WTC11 (cell line): ENCODE results near the gene MALT1. TPM values are rescaled to one million over a fixed set of nuclear protein-coding genes. Genes with fewer than 3 reads are reported as not detected.

Source experiments
- ATAC-seq: fragments of 200-7000 bp; cut with Tn5 transposase; 2 replicates; pipeline ENCODE4 v1.10.0; 2021; ENCODE audit warnings: mild to moderate bottlenecking, moderate library complexity
- CTCF ChIA-PET: fragments of 300-600 bp; sonication (Branson Sonifier 250); formaldehyde crosslinking; loops from one replicate; lab custom pipeline; 2021; ENCODE audit warnings: antibody characterized with exemption; lab: Charles Lee
- POLR2A ChIA-PET: fragments of 350-600 bp; sonication (Branson Sonifier 250); formaldehyde crosslinking; loops from one replicate; lab custom pipeline; 2021; ENCODE audit warnings: antibody characterized with exemption; lab: Charles Lee
- DNase-seq: peaks from one replicate; pipeline ENCODE4 v3.0.0; 2021; ENCODE audit warnings: low spot score
- H3K27ac Mint-ChIP-seq: 2 replicates; pipeline ENCODE4 v1.8.0; 2021; ENCODE audit warnings: mixed read lengths
- H3K27me3 Mint-ChIP-seq: 2 replicates; pipeline ENCODE4 v1.8.0; 2021; ENCODE audit warnings: low read depth, mild to moderate bottlenecking, moderate library complexity, mixed read lengths
- H3K36me3 Mint-ChIP-seq: 2 replicates; pipeline ENCODE4 v1.8.0; 2021; ENCODE audit warnings: mixed read lengths
- H3K4me1 Mint-ChIP-seq: 2 replicates; pipeline ENCODE4 v1.8.0; 2022; ENCODE audit warnings: mixed read lengths
- H3K4me3 Mint-ChIP-seq: 2 replicates; pipeline ENCODE4 v1.8.0; 2021; ENCODE audit warnings: mild to moderate bottlenecking, moderate library complexity, mixed read lengths
- H3K9me3 Mint-ChIP-seq: 2 replicates; pipeline ENCODE4 v1.8.0; 2021; ENCODE audit warnings: mixed read lengths
- CBFB ChIP-seq: sonication (generic); formaldehyde crosslinking; IDR thresholded peaks from 2 replicates; pipeline ENCODE4 v1.8.1; 2022; ENCODE audit warnings: mild to moderate bottlenecking, low read depth, missing genetic modification reagents
- ELF4 ChIP-seq: sonication (generic); formaldehyde crosslinking; IDR thresholded peaks from 2 replicates; pipeline ENCODE4 v1.8.1; 2022; ENCODE audit warnings: low read depth, mild to moderate bottlenecking, moderate library complexity, missing genetic modification reagents
- ETV6 ChIP-seq: sonication (generic); formaldehyde crosslinking; IDR thresholded peaks from 2 replicates; pipeline ENCODE4 v1.8.1; 2022; ENCODE audit warnings: mild to moderate bottlenecking, missing genetic modification reagents
- FOXP1 ChIP-seq: sonication (generic); formaldehyde crosslinking; IDR thresholded peaks from 2 replicates; pipeline ENCODE4 v1.8.0; 2022; ENCODE audit warnings: missing genetic modification reagents, mild to moderate bottlenecking, moderate library complexity, borderline replicate concordance
- JUN ChIP-seq: sonication (generic); formaldehyde crosslinking; IDR thresholded peaks from 2 replicates; pipeline ENCODE4 v1.8.0; 2023; ENCODE audit warnings: mild to moderate bottlenecking, missing genetic modification reagents
- NR3C1 ChIP-seq: sonication (generic); formaldehyde crosslinking; conservative IDR thresholded peaks from 2 replicates; pipeline ENCODE4 v1.8.1; 2023; ENCODE audit warnings: low read depth, mild to moderate bottlenecking, missing genetic modification reagents
- PRRX2 ChIP-seq: fragments of 250-450 bp; sonication (Bioruptor Pico); IDR thresholded peaks from 2 replicates; pipeline ENCODE4 v1.8.0; 2021; ENCODE audit warnings: mild to moderate bottlenecking
- RELA ChIP-seq: sonication (generic); formaldehyde crosslinking; IDR thresholded peaks from 2 replicates; pipeline ENCODE4 v1.8.1; 2022; ENCODE audit warnings: missing genetic modification reagents, mild to moderate bottlenecking, borderline replicate concordance
- ZNF138 ChIP-seq: sonication (generic); formaldehyde crosslinking; conservative IDR thresholded peaks from 2 replicates; pipeline ENCODE4 v1.8.1; 2022; ENCODE audit warnings: mild to moderate bottlenecking, moderate library complexity, missing genetic modification reagents
- ZNF219 ChIP-seq: sonication (generic); formaldehyde crosslinking; IDR thresholded peaks from 2 replicates; pipeline ENCODE4 v1.8.0; 2023; ENCODE audit warnings: missing genetic modification reagents, mild to moderate bottlenecking, borderline replicate concordance
- total RNA-seq: library from RNA; stranded (reverse); gene quantifications from 3 replicates; pipeline ENCODE4 v1.2.3, GENCODE V29; 2021
- TF ChIP-seq, protein P1 (sequence below): sonication (generic); formaldehyde crosslinking; conservative IDR thresholded peaks from 2 replicates; pipeline ENCODE4 v1.8.1; 2023; ENCODE audit warnings: mild to moderate bottlenecking, low read depth, missing genetic modification reagents, moderate library complexity
- TF ChIP-seq, protein P2 (sequence below): sonication (generic); formaldehyde crosslinking; IDR thresholded peaks from 2 replicates; pipeline ENCODE4 v1.8.1; 2022; ENCODE audit warnings: mild to moderate bottlenecking, missing genetic modification reagents, moderate library complexity, borderline replicate concordance
- TF ChIP-seq, protein P3 (sequence below): sonication (generic); formaldehyde crosslinking; IDR thresholded peaks from 2 replicates; pipeline ENCODE4 v1.8.1; 2023; ENCODE audit warnings: mild to moderate bottlenecking, missing genetic modification reagents
- TF ChIP-seq, protein P4 (sequence below): sonication (generic); formaldehyde crosslinking; IDR thresholded peaks from 2 replicates; pipeline ENCODE4 v1.8.0; 2023; ENCODE audit warnings: mild to moderate bottlenecking, missing genetic modification reagents
- TF ChIP-seq, protein P5 (sequence below): sonication (generic); formaldehyde crosslinking; IDR thresholded peaks from 2 replicates; pipeline ENCODE4 v1.8.0; 2022; ENCODE audit warnings: mild to moderate bottlenecking, missing genetic modification reagents
- TF ChIP-seq, protein P6 (sequence below): sonication (generic); formaldehyde crosslinking; IDR thresholded peaks from 2 replicates; pipeline ENCODE4 v1.8.0; 2022; ENCODE audit warnings: missing genetic modification reagents
- TF ChIP-seq, protein P7 (sequence below): sonication (generic); formaldehyde crosslinking; IDR thresholded peaks from 2 replicates; pipeline ENCODE4 v1.8.1; 2022; ENCODE audit warnings: mild to moderate bottlenecking, moderate library complexity, missing genetic modification reagents
- TF ChIP-seq, protein P8 (sequence below): sonication (generic); formaldehyde crosslinking; IDR thresholded peaks from 2 replicates; pipeline ENCODE4 v1.8.0; 2023; ENCODE audit warnings: missing genetic modification reagents, mild to moderate bottlenecking, borderline replicate concordance

MALT1 gene
- total RNA-seq, 1 experiment from 2014 or later: 13.2 TPM

DNA sequence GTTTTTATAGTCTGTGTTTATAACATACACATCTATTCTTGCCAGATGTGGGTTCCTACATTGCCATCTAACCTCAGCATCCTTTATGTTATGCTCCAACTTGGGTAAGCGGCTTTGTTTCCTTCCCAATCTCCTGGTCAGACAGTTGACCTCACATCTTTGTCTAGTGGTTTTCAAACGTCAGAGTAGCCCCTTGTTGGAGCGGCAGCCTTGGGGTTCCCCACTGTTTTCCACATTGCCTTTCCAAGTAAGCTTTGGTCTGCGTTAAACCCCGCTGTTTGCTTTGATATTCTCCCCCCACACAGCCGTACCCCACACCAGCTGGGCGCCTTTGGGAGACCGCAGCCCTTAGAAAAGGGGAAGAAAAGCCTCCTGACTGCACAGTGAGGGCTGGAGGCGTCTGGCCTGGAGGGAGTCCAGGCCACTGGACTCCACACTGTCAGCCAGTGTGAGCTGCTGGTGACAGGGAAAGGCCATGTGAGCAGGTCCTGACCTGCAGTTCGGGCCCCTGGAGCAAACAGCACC is 83.3 kb downstream of the MALT1 start:
- DNase-seq (no peak), ATAC-seq (no peak; the same call in 1 of the 2 replicates)
- POLR2A ChIA-PET: no interaction called here

More for the DNA sequence above, 83.3 kb downstream of the MALT1 start:
- H3K9me3 Mint-ChIP-seq: no peaks in the 10 kb centered on the region
- H3K27ac Mint-ChIP-seq: no peak overlapping the region
- H3K4me1 Mint-ChIP-seq: peaks cover 5% of the 10 kb centered on the region
- H3K36me3 Mint-ChIP-seq: peaks cover 2% of the 10 kb centered on the region
- TF ChIP-seq RELA (CRISPR knock-in tag): no peak
- no peak for TF ChIP-seq ETV6 (CRISPR knock-in tag)
- no peak for TF ChIP-seq ELF4
- TF ChIP-seq, protein P1, sequence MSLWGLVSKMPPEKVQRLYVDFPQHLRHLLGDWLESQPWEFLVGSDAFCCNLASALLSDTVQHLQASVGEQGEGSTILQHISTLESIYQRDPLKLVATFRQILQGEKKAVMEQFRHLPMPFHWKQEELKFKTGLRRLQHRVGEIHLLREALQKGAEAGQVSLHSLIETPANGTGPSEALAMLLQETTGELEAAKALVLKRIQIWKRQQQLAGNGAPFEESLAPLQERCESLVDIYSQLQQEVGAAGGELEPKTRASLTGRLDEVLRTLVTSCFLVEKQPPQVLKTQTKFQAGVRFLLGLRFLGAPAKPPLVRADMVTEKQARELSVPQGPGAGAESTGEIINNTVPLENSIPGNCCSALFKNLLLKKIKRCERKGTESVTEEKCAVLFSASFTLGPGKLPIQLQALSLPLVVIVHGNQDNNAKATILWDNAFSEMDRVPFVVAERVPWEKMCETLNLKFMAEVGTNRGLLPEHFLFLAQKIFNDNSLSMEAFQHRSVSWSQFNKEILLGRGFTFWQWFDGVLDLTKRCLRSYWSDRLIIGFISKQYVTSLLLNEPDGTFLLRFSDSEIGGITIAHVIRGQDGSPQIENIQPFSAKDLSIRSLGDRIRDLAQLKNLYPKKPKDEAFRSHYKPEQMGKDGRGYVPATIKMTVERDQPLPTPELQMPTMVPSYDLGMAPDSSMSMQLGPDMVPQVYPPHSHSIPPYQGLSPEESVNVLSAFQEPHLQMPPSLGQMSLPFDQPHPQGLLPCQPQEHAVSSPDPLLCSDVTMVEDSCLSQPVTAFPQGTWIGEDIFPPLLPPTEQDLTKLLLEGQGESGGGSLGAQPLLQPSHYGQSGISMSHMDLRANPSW (CRISPR knock-in tag): no peak
- no peak for TF ChIP-seq FOXP1
- no peak for TF ChIP-seq PRRX2 (CRISPR knock-in tag)
- TF ChIP-seq, protein P2, sequence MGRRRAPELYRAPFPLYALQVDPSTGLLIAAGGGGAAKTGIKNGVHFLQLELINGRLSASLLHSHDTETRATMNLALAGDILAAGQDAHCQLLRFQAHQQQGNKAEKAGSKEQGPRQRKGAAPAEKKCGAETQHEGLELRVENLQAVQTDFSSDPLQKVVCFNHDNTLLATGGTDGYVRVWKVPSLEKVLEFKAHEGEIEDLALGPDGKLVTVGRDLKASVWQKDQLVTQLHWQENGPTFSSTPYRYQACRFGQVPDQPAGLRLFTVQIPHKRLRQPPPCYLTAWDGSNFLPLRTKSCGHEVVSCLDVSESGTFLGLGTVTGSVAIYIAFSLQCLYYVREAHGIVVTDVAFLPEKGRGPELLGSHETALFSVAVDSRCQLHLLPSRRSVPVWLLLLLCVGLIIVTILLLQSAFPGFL (CRISPR knock-in tag): no peak
- TF ChIP-seq, protein P3, sequence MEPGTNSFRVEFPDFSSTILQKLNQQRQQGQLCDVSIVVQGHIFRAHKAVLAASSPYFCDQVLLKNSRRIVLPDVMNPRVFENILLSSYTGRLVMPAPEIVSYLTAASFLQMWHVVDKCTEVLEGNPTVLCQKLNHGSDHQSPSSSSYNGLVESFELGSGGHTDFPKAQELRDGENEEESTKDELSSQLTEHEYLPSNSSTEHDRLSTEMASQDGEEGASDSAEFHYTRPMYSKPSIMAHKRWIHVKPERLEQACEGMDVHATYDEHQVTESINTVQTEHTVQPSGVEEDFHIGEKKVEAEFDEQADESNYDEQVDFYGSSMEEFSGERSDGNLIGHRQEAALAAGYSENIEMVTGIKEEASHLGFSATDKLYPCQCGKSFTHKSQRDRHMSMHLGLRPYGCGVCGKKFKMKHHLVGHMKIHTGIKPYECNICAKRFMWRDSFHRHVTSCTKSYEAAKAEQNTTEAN (CRISPR knock-in tag): no peak
- TF ChIP-seq, protein P4, sequence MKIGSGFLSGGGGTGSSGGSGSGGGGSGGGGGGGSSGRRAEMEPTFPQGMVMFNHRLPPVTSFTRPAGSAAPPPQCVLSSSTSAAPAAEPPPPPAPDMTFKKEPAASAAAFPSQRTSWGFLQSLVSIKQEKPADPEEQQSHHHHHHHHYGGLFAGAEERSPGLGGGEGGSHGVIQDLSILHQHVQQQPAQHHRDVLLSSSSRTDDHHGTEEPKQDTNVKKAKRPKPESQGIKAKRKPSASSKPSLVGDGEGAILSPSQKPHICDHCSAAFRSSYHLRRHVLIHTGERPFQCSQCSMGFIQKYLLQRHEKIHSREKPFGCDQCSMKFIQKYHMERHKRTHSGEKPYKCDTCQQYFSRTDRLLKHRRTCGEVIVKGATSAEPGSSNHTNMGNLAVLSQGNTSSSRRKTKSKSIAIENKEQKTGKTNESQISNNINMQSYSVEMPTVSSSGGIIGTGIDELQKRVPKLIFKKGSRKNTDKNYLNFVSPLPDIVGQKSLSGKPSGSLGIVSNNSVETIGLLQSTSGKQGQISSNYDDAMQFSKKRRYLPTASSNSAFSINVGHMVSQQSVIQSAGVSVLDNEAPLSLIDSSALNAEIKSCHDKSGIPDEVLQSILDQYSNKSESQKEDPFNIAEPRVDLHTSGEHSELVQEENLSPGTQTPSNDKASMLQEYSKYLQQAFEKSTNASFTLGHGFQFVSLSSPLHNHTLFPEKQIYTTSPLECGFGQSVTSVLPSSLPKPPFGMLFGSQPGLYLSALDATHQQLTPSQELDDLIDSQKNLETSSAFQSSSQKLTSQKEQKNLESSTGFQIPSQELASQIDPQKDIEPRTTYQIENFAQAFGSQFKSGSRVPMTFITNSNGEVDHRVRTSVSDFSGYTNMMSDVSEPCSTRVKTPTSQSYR (CRISPR knock-in tag): no peak
- no peak for TF ChIP-seq CBFB (CRISPR knock-in tag)
- TF ChIP-seq, protein P5, sequence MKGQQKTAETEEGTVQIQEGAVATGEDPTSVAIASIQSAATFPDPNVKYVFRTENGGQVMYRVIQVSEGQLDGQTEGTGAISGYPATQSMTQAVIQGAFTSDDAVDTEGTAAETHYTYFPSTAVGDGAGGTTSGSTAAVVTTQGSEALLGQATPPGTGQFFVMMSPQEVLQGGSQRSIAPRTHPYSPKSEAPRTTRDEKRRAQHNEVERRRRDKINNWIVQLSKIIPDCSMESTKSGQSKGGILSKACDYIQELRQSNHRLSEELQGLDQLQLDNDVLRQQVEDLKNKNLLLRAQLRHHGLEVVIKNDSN (CRISPR knock-in tag): no peak
- TF ChIP-seq, protein P6, sequence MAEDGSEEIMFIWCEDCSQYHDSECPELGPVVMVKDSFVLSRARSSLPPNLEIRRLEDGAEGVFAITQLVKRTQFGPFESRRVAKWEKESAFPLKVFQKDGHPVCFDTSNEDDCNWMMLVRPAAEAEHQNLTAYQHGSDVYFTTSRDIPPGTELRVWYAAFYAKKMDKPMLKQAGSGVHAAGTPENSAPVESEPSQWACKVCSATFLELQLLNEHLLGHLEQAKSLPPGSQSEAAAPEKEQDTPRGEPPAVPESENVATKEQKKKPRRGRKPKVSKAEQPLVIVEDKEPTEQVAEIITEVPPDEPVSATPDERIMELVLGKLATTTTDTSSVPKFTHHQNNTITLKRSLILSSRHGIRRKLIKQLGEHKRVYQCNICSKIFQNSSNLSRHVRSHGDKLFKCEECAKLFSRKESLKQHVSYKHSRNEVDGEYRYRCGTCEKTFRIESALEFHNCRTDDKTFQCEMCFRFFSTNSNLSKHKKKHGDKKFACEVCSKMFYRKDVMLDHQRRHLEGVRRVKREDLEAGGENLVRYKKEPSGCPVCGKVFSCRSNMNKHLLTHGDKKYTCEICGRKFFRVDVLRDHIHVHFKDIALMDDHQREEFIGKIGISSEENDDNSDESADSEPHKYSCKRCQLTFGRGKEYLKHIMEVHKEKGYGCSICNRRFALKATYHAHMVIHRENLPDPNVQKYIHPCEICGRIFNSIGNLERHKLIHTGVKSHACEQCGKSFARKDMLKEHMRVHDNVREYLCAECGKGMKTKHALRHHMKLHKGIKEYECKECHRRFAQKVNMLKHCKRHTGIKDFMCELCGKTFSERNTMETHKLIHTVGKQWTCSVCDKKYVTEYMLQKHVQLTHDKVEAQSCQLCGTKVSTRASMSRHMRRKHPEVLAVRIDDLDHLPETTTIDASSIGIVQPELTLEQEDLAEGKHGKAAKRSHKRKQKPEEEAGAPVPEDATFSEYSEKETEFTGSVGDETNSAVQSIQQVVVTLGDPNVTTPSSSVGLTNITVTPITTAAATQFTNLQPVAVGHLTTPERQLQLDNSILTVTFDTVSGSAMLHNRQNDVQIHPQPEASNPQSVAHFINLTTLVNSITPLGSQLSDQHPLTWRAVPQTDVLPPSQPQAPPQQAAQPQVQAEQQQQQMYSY: no peak
- TF ChIP-seq, protein P7, sequence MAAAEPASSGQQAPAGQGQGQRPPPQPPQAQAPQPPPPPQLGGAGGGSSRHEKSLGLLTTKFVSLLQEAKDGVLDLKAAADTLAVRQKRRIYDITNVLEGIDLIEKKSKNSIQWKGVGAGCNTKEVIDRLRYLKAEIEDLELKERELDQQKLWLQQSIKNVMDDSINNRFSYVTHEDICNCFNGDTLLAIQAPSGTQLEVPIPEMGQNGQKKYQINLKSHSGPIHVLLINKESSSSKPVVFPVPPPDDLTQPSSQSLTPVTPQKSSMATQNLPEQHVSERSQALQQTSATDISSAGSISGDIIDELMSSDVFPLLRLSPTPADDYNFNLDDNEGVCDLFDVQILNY (CRISPR knock-in tag): no peak
- no peak for TF ChIP-seq ZNF138 (CRISPR knock-in tag)
- TF ChIP-seq JUN (CRISPR knock-in tag): no peak
- no peak for TF ChIP-seq ZNF219 (CRISPR knock-in tag)
- TF ChIP-seq, protein P8, sequence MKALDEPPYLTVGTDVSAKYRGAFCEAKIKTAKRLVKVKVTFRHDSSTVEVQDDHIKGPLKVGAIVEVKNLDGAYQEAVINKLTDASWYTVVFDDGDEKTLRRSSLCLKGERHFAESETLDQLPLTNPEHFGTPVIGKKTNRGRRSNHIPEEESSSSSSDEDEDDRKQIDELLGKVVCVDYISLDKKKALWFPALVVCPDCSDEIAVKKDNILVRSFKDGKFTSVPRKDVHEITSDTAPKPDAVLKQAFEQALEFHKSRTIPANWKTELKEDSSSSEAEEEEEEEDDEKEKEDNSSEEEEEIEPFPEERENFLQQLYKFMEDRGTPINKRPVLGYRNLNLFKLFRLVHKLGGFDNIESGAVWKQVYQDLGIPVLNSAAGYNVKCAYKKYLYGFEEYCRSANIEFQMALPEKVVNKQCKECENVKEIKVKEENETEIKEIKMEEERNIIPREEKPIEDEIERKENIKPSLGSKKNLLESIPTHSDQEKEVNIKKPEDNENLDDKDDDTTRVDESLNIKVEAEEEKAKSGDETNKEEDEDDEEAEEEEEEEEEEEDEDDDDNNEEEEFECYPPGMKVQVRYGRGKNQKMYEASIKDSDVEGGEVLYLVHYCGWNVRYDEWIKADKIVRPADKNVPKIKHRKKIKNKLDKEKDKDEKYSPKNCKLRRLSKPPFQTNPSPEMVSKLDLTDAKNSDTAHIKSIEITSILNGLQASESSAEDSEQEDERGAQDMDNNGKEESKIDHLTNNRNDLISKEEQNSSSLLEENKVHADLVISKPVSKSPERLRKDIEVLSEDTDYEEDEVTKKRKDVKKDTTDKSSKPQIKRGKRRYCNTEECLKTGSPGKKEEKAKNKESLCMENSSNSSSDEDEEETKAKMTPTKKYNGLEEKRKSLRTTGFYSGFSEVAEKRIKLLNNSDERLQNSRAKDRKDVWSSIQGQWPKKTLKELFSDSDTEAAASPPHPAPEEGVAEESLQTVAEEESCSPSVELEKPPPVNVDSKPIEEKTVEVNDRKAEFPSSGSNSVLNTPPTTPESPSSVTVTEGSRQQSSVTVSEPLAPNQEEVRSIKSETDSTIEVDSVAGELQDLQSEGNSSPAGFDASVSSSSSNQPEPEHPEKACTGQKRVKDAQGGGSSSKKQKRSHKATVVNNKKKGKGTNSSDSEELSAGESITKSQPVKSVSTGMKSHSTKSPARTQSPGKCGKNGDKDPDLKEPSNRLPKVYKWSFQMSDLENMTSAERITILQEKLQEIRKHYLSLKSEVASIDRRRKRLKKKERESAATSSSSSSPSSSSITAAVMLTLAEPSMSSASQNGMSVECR: no peak
- TF ChIP-seq NR3C1 (CRISPR knock-in tag): no peak
- TF ChIP-seq, all 79 proteins: peak for 0
- H3K27me3 Mint-ChIP-seq: no peaks in the 10 kb centered on the region
- no peak overlapping the region for H3K4me3 Mint-ChIP-seq
- CTCF ChIA-PET: interaction anchor here (1.2 to 4.5 kb wide), 3 partner anchors 9 to 316 kb away, joined by 6 to 29 read pairs (median 6); no protein-coding TSS in a partner anchor
